Measurements from ENCODE around the gene AIFM1.
A peak's percentile ranks its signal among the peaks of the same experiment; 100 is the strongest.

AIFM1 gene

GRCh38 chrX:130170752-130171445 lies 5.3 kb upstream of the AIFM1 start:
- DNase-seq: peak; percentile 72

- DNase-seq: no peak
Observed at GRCh38 chrX:130167040-130167439, 1.4 kb upstream of the AIFM1 start.

DNA sequence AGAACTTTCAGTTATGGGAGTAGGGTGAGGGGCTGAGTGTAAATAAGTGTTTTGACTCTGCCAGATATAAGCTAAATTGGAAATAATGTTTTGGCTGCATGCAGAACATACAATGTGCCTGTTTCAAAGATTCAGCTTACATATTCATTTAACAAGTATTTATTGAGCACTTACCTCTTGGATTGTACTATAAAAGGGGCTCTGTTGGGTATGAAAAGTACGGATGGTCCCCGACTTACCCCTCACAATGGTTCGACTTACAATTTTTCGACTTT lies 799 bp upstream of the AIFM1 start:
- no peak for DNase-seq

DNA sequence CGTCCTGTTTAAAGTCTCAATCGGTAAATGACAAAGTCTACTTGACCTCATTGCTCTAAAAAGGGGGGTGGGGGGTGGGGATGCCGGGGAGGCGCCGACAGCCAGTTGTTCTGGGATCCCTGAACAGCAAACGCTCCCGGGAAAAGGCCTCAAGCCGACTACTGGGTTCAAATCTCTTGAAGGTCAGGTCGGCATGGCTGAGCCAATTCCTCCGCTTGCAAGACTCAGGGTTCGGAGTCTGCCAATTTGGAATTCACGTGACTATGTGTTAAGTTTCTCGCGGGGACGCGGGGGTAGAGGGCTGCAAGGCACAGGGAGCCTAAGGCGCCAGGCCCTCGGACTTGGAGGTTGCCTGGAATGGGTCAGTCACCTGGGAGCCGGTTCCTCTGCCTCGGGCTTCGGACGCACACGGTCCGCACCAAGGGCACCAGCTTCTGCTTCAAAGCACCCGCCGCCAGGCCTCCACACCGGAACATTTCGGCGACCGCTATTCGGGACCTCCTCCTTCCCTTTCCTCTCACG lies 399 bp downstream of the AIFM1 start:
- no peak for DNase-seq

DNA sequence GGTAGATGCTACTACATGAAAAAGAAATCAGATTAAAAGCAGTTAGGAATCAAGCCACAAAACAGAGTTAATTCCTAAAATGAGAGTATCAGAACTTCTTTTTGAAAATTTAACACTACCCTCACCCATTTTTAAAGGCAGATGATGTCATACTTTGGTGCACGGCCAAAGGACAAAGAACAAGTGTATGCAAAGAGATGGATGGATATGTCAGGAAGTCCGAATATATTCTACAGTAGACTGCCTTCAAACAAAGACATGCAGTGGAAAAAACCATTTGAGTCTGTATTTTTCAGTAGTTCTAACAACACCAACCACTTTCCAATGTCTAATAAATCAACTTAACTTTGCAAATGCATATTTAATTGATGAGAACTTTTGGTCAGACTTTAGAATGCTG lies 2.2 kb downstream of the AIFM1 start:
- no peak for DNase-seq

DNA sequence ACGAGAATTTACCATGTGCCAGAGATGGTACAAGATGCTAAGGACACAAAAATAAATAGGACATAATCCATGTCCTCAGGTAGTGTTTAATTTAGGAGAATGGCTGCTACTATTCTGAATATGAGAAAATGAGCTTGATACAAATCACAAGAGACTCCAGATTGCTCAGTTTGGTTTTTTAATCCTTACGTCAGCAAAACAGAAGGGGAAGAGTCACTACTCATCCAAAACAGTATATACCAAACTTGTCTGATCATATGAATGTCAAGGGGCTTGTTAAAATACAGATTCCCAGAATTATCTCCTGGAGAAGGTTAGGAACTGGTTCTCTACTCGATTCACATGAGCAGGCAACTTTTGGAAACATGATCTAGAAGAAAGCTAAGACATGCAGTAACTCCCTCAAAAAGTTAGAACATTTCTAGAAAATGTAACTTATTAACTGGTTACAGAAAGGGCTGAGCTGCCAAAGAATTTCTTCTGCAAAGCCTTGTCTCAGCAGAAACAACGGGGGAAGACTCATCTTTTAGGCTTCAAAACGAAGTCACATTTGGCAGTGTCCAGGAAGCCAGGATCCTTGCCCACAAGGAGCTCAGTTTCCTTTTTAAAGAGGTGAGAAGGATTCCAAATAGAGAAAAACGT lies 3.4 kb downstream of the AIFM1 start:
- no peak for DNase-seq

GRCh38 chrX:130159776-130160175 lies 5.9 kb downstream of the AIFM1 start:
- DNase-seq: no peak

DNA sequence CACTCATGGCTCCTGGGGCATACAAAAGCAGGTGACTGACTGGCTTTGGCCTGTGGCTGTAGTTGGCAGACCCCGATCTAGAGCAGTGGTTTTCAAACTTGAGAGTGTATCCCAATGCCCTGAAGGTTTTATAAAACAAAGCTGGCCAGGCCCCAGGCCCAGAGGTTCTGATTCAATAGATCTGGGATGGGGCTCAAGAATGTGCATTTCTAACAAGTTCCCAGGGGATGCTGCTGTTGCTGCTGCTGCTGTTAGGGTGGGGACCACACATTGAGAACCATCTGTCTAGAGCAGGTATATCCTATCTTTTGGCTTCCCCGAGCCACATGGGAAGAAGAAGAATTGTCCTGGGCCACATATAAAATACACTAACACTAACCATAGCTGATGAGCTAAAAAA lies 7.3 kb downstream of the AIFM1 start:
- DNase-seq: no peak

GRCh38 chrX:130155564-130155963 lies 10.1 kb downstream of the AIFM1 start:
- DNase-seq: no peak

- DNase-seq: no peak
Observed at GRCh38 chrX:130147631-130148030, 18.0 kb downstream of the AIFM1 start.

- no peak for DNase-seq
Observed at GRCh38 chrX:130145123-130145522, 20.5 kb downstream of the AIFM1 start.

DNA sequence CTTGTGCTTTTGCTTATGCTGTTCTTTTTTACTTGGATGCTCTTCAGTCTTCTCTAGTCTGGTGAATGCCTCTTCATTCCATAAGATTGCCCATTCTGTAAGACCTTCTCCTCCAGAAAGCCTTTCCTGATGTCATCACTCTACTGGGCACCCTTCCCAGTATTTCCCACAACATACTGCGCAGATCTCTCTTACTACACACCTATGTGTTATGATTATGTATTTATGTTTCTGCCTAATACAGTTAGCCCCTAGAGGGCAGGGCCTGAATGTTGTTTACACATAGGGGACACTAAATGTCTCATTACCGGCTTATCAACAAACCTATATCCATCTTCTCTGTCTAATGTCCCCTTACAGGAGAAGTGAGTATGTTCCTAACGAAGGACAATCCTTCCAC lies 21.1 kb downstream of the AIFM1 start:
- no peak for DNase-seq

DNA sequence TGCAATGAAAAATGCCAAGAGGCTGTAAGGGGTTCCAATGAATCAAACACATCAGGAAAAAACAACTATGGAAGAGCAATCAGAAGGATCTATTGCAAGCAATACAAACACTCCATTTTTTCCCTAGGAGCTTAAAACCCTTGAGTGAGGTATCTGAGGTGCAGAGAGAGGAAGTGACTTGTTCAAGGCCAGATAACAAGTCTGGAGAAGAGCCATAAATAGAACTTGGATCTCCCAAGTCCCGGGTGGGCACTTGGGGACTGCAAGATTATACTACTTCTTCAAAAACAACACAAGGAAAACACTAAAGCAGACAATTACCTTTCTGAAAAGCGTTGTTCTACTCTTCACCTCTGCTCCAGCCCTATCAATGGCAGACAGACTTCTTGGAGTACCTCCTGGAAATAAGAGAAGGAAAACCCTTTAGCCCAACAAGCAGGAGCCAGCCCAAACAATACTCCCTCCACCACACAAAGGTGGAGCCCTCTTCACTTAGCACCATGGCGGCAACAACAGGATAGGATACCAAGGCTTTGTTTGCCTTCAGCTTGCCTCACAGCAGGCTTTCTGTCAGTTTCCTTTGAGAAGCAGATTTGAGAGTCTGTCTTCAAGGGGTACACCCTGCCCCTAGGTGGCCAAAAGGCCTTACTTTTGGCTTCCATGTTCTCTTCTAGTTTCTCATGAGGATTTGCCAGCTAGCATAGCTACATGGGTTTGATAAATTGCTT lies 26.0 kb downstream of the AIFM1 start:
- DNase-seq: no peak

GRCh38 chrX:130136961-130137360 lies 28.7 kb downstream of the AIFM1 start:
- no peak for DNase-seq

GRCh38 chrX:130136496-130136895 lies 29.1 kb downstream of the AIFM1 start:
- DNase-seq: no peak

DNA sequence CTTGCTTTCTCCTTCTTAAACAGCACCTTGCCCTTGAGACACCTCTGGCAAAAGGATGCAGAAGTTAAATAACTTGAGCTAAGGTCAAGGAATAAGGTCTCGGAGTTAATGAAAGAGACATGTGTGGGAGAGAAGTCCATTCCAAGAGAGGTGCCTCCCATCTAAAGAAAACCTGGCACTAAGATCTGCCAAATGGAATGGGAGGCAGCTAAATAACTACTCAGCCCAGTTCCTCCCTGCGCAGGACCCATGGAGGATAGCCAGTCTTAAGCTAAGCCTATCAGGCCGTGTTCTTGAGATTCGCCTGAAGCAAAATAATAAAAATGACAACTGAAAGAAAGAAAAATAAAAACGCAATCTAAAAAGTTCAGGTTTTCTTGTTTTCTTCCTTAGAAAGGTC lies 34.7 kb downstream of the AIFM1 start:
- no peak for DNase-seq

- DNase-seq: no peak
Observed at GRCh38 chrX:130125091-130125874, 40.4 kb downstream of the AIFM1 start.

DNA sequence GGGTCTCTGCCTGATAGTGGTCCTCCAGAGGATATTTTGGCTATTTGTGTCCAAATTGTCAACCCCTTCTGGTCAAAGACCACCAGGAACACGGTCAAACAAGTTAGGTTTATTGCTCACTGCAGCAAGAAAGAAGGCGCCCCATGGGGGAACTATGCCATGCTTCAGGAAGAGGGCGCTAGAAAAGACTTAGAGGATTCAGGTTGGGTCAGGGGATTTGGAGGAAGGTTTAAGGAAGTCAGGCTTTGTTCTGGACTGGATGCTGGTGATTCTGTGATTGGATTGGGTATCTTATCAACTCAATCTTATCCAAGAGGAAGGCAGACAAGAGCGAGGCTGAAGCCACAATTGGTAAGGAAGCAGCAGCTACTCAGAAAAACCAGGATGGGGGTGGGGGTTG lies 41.1 kb downstream of the AIFM1 start:
- DNase-seq: no peak

DNA sequence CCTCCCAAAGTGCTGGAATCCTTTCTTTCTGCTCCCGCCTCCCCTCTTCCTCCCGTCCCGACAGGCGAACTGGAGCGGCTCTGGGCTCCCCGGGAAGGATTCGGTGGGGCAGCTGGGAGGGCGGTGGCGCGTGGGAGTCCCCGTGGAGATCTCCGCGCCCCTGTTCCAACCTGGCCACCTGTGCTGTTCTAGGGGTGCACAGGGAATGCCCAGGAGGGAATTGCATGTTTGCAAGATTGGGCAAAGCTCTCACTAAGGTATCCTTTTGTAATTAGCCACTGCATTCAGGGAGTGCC lies 44.2 kb downstream of the AIFM1 start:
- no peak for DNase-seq

DNA sequence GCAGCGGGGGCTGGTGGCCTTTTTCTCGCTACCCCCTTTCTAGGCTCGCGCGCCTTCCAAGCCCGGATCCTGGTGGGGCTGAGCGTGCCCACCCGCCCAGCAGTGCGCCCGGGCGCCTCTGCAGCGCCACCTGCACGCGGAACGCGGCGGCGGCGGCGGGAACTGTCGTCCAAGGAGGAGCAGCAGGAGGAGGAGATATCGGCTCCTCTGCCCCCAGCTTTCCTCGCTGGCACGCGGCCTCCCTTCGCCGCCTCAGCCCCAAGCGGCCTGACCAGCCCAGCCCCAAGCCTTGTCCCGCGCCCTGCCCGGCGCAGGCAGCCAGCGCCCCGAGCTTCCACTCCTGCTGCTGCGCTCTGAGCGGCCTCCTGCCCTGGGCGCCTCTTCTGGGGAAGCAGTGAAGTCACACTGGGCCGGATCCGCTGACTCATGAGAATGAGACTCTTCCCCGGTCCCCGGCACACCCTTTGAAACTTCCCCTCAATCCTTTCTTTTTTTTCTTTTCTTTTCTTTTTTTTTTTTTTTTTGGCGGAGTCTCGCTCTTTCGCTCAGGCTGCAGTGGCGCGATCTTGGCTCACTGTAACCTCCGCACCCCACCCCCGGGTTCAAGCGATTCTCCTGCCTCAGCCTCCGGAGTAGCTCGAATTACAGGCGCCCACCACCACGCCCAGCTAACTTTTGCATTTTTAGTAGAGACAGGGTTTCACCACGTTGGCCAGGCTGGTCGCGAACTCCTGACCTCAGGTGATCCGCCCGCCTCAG lies 44.7 kb downstream of the AIFM1 start:
- DNase-seq: peak; percentile 73

- no peak for DNase-seq
Observed at GRCh38 chrX:130120321-130120731, 45.3 kb downstream of the AIFM1 start.

DNA sequence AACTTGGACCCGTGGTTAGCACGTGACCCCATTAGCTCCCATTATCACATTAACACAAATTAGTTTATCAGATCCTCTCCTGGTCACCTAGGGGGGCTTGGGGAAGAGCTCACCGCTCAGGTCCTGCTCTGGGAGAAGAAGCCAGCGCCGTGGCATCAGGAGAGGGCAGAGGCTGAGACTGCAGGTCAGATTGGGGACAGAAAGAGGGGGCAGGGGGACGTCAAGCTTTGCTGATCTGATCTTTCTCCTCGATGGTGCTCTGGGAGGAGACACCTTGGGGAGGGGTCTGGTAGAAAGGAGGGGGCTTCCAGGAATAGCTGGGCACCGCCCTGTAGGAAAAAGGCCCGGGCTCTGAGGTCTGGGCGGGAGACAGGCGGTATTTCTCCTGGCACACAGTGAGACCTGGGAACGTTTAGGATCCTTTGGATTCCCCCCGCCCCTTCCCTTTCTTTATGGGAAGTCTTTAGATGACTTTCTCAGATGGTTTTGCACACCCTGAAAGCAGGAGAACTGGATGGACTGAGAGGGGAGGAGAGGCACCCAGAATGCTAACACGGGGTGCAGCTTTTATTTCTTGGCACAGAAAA lies 46.2 kb downstream of the AIFM1 start:
- no peak for DNase-seq
